T-helper 1 cell treated with Interleukin-12 subunit alpha and Interleukin-12 subunit beta and Interleukin-4 antibody, amounts not matched to agents 30 ng/mL and 1 ng/mL, for 36 hours (primary cell): Measurements from ENCODE around the gene CAPRIN1. TPM values are rescaled to one million over a fixed set of nuclear protein-coding genes. Genes with fewer than 3 reads are reported as not detected.
"Not testable (repeated sequence)": the region's sequence is repeated elsewhere in the genome, so short reads cannot be mapped to it uniquely, and the experiment has no call there.

ENCODE experiments used
- intact Hi-C: fragments of 100-400 bp; cut with micrococcal nuclease; formaldehyde crosslinking; loops from one replicate; pipeline ENCODE4 v1.15.1; 2024
- total RNA-seq: library from RNA; stranded (reverse); gene quantifications from 2 replicates; pipeline ENCODE4 v1.2.3, GENCODE V29; 2022

The CAPRIN1 gene
- total RNA-seq, 1 donor from 2014 or later: 225 TPM

GRCh38 chr11:34050581-34051348 is 766 bp upstream of the CAPRIN1 start:
- intact Hi-C loops: loop anchor here (1.0 to 10.0 kb wide), 11 partner anchors 53 to 1156 kb away; partner anchors contain the start of genes ABTB2, CAT, CSTF3 and FBXO3

- intact Hi-C loops: loop anchor here (2.0 to 10.0 kb wide), 11 partner anchors 160 to 1611 kb away; partner anchors contain the start of genes APIP, C11orf91, LMO2 and PDHX
Measured at GRCh38 chr11:34052036-34052607, 591 bp downstream of the CAPRIN1 start.

GRCh38 chr11:34052608-34053160 is 1.2 kb downstream of the CAPRIN1 start:
- intact Hi-C loops: loop anchor here (1.0 to 10.0 kb wide), 12 partner anchors 160 to 1610 kb away; partner anchors contain the start of genes APIP, C11orf91, CD59 and LMO2

- intact Hi-C loops: loop anchor here (1.0 to 10.0 kb wide), 12 partner anchors 161 to 1610 kb away; partner anchors contain the start of genes APIP, C11orf91, CD59 and LMO2
Measured at GRCh38 chr11:34053161-34053686, 1.7 kb downstream of the CAPRIN1 start.

- intact Hi-C loops: loop anchor here (2.0 to 10.0 kb wide), 5 partner anchors 162 to 1470 kb away; partner anchors contain the start of genes LMO2, QSER1 and TCP11L1
Measured at GRCh38 chr11:34054351-34054750, 2.8 kb downstream of the CAPRIN1 start.

- intact Hi-C loops: loop anchor here (2.0 to 10.0 kb wide), 4 partner anchors 989 to 1471 kb away; partner anchors contain the start of genes QSER1 and TCP11L1
Measured at GRCh38 chr11:34055218-34056000, 3.9 kb downstream of the CAPRIN1 start.

GRCh38 chr11:34056672-34057071 is 5.1 kb downstream of the CAPRIN1 start:
- intact Hi-C loops: loop anchor here (10.0 kb wide), 3 partner anchors 988 to 1162 kb away; partner anchors contain the start of genes QSER1 and TCP11L1

GRCh38 chr11:34063061-34063795 is 11.7 kb downstream of the CAPRIN1 start:
- intact Hi-C loops: no loop called here

- intact Hi-C loops: no loop called here
Measured at GRCh38 chr11:34064291-34064690, 12.8 kb downstream of the CAPRIN1 start.

- intact Hi-C loops: no loop called here
Measured at GRCh38 chr11:34065505-34066203, 14.1 kb downstream of the CAPRIN1 start.

GRCh38 chr11:34066766-34067165 is 15.2 kb downstream of the CAPRIN1 start:
- intact Hi-C loops: not testable (repeated sequence)

- intact Hi-C loops: no loop called here
Measured at GRCh38 chr11:34067383-34068065, 16.0 kb downstream of the CAPRIN1 start.

- intact Hi-C loops: no loop called here
Measured at GRCh38 chr11:34068111-34068510, 16.6 kb downstream of the CAPRIN1 start.

- intact Hi-C loops: loop anchor here (5.0 kb wide), 1 partner anchor 214 kb away; no protein-coding TSS in a partner anchor
Measured at GRCh38 chr11:34071306-34071705, 19.8 kb downstream of the CAPRIN1 start.

- intact Hi-C loops: loop anchor here (5.0 kb wide), 1 partner anchor 215 kb away; no protein-coding TSS in a partner anchor
Measured at GRCh38 chr11:34072041-34072440, 20.5 kb downstream of the CAPRIN1 start.

- intact Hi-C loops: loop anchor here (5.0 kb wide), 1 partner anchor 216 kb away; no protein-coding TSS in a partner anchor
Measured at GRCh38 chr11:34072832-34073231, 21.3 kb downstream of the CAPRIN1 start.

GRCh38 chr11:34074391-34074790 is 22.9 kb downstream of the CAPRIN1 start:
- intact Hi-C loops: loop anchor here (5.0 kb wide), 1 partner anchor 217 kb away; no protein-coding TSS in a partner anchor

- intact Hi-C loops: loop anchor here (5.0 kb wide), 1 partner anchor 78 kb away; no protein-coding TSS in a partner anchor
Measured at GRCh38 chr11:34075178-34075820, 23.8 kb downstream of the CAPRIN1 start.
